ENCODE data around the gene LRRC56. TPM values are rescaled to one million over a fixed set of nuclear protein-coding genes. Genes with fewer than 3 reads are reported as not detected.

LRRC56 gene
- total and polyA plus RNA-seq, 9 of the 15 experiments (the other 6 are each of a cell fraction or from before 2014, with no cell fraction given): 0.03 to 4.5 (median 1.0) TPM; not detected in 1

GRCh38 chr11:567629-568292 is 30.4 kb downstream of the LRRC56 start:
- FAIRE-seq (peak; percentile 51), DNase-seq (ENCODE audit: extremely low read depth in 1 of 4, low spot score in 3 of 4) (no peak), ATAC-seq (no peak; the same call in 1 of the 3 replicates)
- in situ Hi-C loops (cut with MboI) (no loop called here), intact Hi-C loops (cut with micrococcal nuclease) (loop anchor here (10.0 kb wide), 1 partner anchor 227 kb away; the partner anchor contains the start of genes CEND1 and SLC25A22)
- WGBS (ENCODE audit: insufficient coverage, low coverage, missing lambda C conversion rate): 20% methylated on average over 32 of the region's 41 CpGs
- Histone ChIP-seq H3K36me3 (ENCODE audit: control insufficient read depth, insufficient read depth, low read length) (peaks cover 25% of the 10 kb centered on the region; the same call in 2 of the 3 replicates), H3K9me3 (replicated peaks; ENCODE audit: control insufficient read depth, insufficient read depth, low read depth, low read length) (no peaks in the 10 kb centered on the region), H3K27ac (ENCODE audit: extremely low read depth, low read depth, low read length) (peak overlapping the region; percentile 38; the same call in 1 of the 3 replicates), H3K4me3 (peak overlapping the region; percentile 84), H3K4me1 (replicated peaks in 1 of 2; ENCODE audit: control insufficient read depth in 2 of 2, insufficient read depth in 2 of 2, low read length in 2 of 2) (peaks cover 27 to 72% of the 10 kb centered on the region in 2 experiments), H3K9me1 (ENCODE audit: control insufficient read depth, insufficient read depth, low read length) (no peaks in the 10 kb centered on the region), H3K79me2 (ENCODE audit: control insufficient read depth, insufficient read depth, low read length) (peaks cover 30% of the 10 kb centered on the region), H2AFZ (ENCODE audit: low read depth, low read length) (peak overlapping the region; percentile 68; the same call in 1 of the 2 replicates), H3K9ac (ENCODE audit: insufficient read depth in 1 of 2, low read depth in 2 of 2, low read length in 2 of 2) (peak overlapping the region; percentile 53 to 93; a peak in 3 of 4 replicates), H3K27me3 (ENCODE audit: control insufficient read depth in 2 of 2, insufficient read depth in 2 of 2, low read length in 2 of 2) (no peaks in the 10 kb centered on the region), H3K4me2 (ENCODE audit: insufficient read depth, low read length) (peak overlapping the region; percentile 91), H4K20me1 (replicated peaks; ENCODE audit: control insufficient read depth, insufficient read depth, low read length) (no peaks in the 10 kb centered on the region)
- CTCF ChIA-PET (ENCODE audit: low intra/inter-chr PET ratio): interaction anchor here (0.7 kb wide), 1 partner anchor 32 kb away, joined by 5 read pairs; the partner anchor contains the start of gene HRAS
- POLR2A ChIA-PET: interaction anchor here (0.6 to 1.9 kb wide), 2 partner anchors 8 to 159 kb away, joined by 4 to 6 read pairs; no protein-coding TSS in a partner anchor
- no TSS peak for BruUV-seq (replicated peaks)
- peak; percentile 59 for TF ChIP-seq ZNF121 (CRISPR knock-in tag; conservative IDR thresholded peaks at IDR 0.05)
- no peak for TF ChIP-seq ZBTB11 (CRISPR knock-in tag; IDR thresholded peaks at IDR 0.05)
- no peak for TF ChIP-seq MCM3 (IDR thresholded peaks at IDR 0.05)
- TF ChIP-seq, protein P1, sequence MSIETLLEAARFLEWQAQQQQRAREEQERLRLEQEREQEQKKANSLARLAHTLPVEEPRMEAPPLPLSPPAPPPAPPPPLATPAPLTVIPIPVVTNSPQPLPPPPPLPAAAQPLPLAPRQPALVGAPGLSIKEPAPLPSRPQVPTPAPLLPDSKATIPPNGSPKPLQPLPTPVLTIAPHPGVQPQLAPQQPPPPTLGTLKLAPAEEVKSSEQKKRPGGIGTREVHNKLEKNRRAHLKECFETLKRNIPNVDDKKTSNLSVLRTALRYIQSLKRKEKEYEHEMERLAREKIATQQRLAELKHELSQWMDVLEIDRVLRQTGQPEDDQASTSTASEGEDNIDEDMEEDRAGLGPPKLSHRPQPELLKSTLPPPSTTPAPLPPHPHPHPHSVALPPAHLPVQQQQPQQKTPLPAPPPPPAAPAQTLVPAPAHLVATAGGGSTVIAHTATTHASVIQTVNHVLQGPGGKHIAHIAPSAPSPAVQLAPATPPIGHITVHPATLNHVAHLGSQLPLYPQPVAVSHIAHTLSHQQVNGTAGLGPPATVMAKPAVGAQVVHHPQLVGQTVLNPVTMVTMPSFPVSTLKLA (conservative IDR thresholded peaks at IDR 0.05): no peak
- peak in 1 of 2 experiments; percentile 46; a peak in 2 of 4 replicates for TF ChIP-seq HDAC1 (IDR thresholded peaks at IDR 0.05)
- TF ChIP-seq, protein P2, sequence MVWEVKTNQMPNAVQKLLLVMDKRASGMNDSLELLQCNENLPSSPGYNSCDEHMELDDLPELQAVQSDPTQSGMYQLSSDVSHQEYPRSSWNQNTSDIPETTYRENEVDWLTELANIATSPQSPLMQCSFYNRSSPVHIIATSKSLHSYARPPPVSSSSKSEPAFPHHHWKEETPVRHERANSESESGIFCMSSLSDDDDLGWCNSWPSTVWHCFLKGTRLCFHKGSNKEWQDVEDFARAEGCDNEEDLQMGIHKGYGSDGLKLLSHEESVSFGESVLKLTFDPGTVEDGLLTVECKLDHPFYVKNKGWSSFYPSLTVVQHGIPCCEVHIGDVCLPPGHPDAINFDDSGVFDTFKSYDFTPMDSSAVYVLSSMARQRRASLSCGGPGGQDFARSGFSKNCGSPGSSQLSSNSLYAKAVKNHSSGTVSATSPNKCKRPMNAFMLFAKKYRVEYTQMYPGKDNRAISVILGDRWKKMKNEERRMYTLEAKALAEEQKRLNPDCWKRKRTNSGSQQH (CRISPR knock-in tag; IDR thresholded peaks at IDR 0.05): no peak
- TF ChIP-seq, protein P3, sequence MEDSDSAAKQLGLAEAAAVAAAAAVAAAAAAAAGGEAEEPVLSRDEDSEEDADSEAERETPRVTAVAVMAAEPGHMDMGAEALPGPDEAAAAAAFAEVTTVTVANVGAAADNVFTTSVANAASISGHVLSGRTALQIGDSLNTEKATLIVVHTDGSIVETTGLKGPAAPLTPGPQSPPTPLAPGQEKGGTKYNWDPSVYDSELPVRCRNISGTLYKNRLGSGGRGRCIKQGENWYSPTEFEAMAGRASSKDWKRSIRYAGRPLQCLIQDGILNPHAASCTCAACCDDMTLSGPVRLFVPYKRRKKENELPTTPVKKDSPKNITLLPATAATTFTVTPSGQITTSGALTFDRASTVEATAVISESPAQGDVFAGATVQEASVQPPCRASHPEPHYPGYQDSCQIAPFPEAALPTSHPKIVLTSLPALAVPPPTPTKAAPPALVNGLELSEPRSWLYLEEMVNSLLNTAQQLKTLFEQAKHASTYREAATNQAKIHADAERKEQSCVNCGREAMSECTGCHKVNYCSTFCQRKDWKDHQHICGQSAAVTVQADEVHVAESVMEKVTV (CRISPR knock-in tag; IDR thresholded peaks at IDR 0.05): no peak
- peak; percentile 55; the same call in 1 of the 2 replicates for TF ChIP-seq SP1 (CRISPR knock-in tag; IDR thresholded peaks at IDR 0.05)
- TF ChIP-seq, protein P4, sequence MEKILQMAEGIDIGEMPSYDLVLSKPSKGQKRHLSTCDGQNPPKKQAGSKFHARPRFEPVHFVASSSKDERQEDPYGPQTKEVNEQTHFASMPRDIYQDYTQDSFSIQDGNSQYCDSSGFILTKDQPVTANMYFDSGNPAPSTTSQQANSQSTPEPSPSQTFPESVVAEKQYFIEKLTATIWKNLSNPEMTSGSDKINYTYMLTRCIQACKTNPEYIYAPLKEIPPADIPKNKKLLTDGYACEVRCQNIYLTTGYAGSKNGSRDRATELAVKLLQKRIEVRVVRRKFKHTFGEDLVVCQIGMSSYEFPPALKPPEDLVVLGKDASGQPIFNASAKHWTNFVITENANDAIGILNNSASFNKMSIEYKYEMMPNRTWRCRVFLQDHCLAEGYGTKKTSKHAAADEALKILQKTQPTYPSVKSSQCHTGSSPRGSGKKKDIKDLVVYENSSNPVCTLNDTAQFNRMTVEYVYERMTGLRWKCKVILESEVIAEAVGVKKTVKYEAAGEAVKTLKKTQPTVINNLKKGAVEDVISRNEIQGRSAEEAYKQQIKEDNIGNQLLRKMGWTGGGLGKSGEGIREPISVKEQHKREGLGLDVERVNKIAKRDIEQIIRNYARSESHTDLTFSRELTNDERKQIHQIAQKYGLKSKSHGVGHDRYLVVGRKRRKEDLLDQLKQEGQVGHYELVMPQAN (IDR thresholded peaks at IDR 0.05; ENCODE audit: borderline replicate concordance): 0 out of 2 replicates have a peak, but pooled peaks have one; percentile 29
